ENCODE data around the gene RAC2.

RAC2 gene

DNA sequence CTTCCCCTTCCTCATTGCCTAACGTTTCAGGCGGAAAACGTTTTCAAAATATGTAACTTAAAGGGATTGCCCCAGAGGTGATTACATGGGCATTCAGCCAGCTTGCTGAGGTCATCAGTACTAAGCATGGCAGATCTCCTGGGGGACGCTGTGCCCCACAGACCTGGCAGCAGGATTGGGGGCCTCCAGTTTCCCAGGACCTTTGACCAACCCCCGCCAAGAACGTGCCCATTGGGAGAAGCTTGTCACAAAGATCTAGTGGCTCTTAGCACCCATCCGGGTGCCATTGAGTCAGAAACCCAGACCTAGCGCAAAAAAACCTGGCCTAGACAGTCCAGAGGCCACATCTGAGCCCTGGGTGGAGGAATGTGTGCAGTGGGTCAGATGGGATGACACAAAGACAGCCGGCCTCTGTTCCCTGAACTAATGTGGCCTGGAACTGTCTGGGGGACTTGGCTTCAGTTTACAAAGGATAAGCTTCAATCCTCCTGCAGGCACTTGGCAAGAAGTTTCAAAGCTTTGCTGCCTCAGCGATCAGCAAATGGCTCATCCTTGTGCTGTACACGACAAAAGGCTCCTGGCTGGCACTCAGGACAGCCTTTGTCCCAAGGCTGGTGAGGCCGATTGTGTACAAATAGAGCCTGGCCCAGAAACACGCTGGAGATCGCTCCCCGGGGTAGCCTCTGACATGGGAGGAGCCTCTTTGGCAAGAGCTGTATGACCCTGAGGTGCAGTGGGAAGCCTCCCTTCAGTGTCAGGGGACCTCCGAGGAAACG is 65.5 kb downstream of the RAC2 start:
- no peak for DNase-seq

DNA sequence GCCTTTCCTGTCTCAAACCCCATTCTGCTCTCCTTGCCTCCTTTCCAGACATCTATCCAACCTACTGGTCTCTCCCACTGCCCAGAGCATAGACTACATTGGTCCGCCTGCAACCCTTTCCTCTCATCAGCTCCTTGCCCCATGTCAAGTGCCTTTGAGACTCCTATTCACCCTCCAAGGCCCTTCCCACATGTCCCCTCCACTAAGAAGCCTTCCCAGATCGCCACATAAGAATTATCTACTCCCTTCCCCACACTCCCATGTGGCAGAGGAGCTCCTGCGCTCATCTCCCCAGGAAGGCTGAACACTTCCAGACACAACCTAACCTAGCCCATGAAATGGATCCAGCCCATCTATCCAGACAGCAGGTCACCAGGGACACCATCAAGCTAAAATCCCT is 66.3 kb downstream of the RAC2 start:
- no peak for DNase-seq

DNA sequence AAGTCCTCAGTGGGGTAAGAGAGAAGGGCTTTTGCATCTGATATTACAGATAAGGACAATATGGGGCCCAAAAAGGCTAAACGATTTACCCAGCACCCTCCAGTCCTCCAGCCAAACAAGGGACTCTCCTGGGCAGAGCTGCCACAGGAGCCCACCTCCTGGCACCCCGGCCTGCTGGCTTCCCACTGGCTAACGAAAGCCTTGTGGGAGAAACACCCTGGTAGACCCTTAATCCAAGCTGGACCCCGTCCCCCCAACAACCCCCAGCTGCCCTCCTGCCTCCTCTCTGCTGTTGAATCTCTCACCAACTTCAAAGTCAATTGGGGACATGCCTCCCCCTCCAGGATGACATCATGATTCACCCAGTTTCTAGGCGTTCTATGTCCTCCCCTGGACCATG is 66.8 kb downstream of the RAC2 start:
- DNase-seq = no peak

DNA sequence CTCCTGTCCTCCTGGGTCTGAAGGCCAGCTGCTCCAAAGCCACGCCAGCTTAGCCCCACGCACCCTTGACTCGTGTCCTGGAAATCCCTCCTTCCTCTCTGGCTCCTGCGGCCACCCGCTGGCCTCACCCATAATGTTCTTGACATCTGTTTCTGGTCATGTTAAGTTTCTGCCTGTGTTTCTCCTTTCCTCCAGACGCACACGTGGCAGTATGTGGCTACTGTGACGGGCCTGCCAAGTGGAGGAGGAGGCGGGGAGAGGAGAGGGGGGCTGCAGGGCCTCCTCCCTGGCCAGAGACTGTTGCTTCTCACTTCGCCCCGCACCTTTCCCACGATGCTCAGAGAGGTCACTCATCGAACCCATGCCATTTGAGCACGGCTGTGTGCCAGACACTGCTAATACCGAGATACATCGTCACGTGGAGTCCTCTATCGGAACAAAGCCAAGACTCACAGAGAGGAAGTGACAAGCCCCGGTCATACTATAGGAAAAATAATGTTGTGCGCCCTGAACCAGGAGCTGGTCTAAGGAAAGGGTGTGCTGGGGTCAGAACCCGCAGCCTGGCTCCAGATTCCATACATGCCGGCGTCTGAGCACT is 67.5 kb downstream of the RAC2 start:
- DNase-seq = peak in 15 of 51 donors; percentile 7 to 42 (median 20)

DNA sequence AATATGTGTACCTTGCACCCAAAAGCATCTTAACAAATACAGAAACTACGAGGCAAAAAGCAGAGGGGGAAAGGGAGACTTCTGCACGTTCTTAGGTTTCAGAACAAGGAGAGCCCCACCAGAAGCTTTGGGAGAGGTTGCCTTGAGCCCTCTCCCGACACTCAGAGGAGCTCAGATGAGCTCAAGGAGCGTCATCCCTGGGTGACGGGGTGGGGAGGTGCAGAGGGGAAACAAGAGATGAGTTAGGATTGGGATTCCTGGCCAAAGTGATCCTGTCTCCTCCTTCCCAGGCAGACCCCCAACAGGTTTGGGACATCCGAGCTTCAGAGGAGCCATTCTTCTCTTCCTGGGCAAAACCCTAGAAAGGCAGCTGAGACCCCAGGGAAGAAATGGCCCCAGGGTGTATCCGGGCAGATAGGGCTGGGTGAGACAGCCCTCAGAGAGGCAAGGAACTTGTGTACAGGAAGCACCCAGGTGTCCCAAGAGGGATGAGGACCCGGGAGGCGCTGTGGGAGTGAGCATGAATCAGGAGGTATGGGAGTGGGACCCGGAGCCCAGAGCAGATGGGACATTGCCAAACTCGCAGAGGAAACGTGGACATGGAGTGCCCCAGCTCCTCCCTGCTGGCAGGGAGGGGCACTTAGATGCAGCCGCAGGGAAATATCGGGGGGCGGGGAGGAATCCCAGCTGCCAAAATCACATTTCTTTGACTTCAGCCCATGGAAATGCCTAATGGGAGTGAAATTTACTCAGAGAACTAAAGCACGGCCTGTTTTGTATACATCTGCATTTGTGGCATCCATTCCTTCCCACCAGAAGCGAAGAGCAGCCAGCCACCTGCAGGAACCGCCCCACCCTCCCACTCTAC is 68.4 kb downstream of the RAC2 start:
- DNase-seq = no peak

Measured in hypothalamus (tissue), 51 donors.